GM15510 (cell line): Measurements from ENCODE around the gene AJM1.

ENCODE experiments used
- POLR2A ChIP-seq: IDR thresholded peaks from 3 replicates; pipeline ENCODE4 v1.6.1; 2011; ENCODE audit warnings: borderline replicate concordance; ENCODE audit not compliant: insufficient read length; ENCODE audit errors: extremely low read depth

The AJM1 gene

GRCh38 chr9:136865041-136865767 is 22.9 kb downstream of the AJM1 start:
- no peak for TF ChIP-seq POLR2A

GRCh38 chr9:136865768-136866103 is 23.5 kb downstream of the AJM1 start:
- TF ChIP-seq POLR2A, result no peak

GRCh38 chr9:136867480-136867879 is 25.2 kb downstream of the AJM1 start:
- no peak for TF ChIP-seq POLR2A

GRCh38 chr9:136867917-136868316 is 25.6 kb downstream of the AJM1 start:
- no peak for TF ChIP-seq POLR2A

- TF ChIP-seq POLR2A, result peak; percentile 16
Measured at GRCh38 chr9:136868644-136869043, 26.4 kb downstream of the AJM1 start.

- no peak for TF ChIP-seq POLR2A
Measured at GRCh38 chr9:136875155-136875554, 32.9 kb downstream of the AJM1 start.

GRCh38 chr9:136876476-136876875 is 34.2 kb downstream of the AJM1 start:
- TF ChIP-seq POLR2A, result no peak

- no peak for TF ChIP-seq POLR2A
Measured at GRCh38 chr9:136880651-136881050, 38.4 kb downstream of the AJM1 start.

GRCh38 chr9:136881691-136882108 is 39.4 kb downstream of the AJM1 start:
- no peak for TF ChIP-seq POLR2A

- peak; percentile 45 for TF ChIP-seq POLR2A
Measured at GRCh38 chr9:136882109-136882946, 40.0 kb downstream of the AJM1 start.

- TF ChIP-seq POLR2A, result peak; percentile 97
Measured at GRCh38 chr9:136885950-136886578, 43.8 kb downstream of the AJM1 start, which contains the start of gene TRAF2. TSS of gene TRAF2 (plus strand) at chr9:136886516. CDS start at chr9:136898741, 12,225 bp downstream.

- peak; percentile 7 for TF ChIP-seq POLR2A
Measured at GRCh38 chr9:136886610-136887597, 44.6 kb downstream of the AJM1 start.

- TF ChIP-seq POLR2A, result no peak
Measured at GRCh38 chr9:136888454-136888853, 46.2 kb downstream of the AJM1 start.

- no peak for TF ChIP-seq POLR2A
Measured at GRCh38 chr9:136889858-136890257, 47.6 kb downstream of the AJM1 start.
